Dedifferentiated amniotic fluid mesenchymal stem cell (primary cell): ENCODE results near the gene UBQLNL.

Experiments used
- DNase-seq: peaks from one replicate; pipeline ENCODE4 v3.0.0-alpha.2; 2016; ENCODE audit errors: extremely low spot score

UBQLNL gene

GRCh38 chr11:5516599-5516998 lies at the start of gene UBQLNL:
TSS of gene UBQLNL (minus strand) at chr11:5516699. CDS start at chr11:5516441, 258 bp downstream.
- DNase-seq = no peak

GRCh38 chr11:5564259-5565019 lies 47.9 kb upstream of the UBQLNL start:
- DNase-seq = no peak

- DNase-seq = no peak
These were observed 41.3 kb upstream of the UBQLNL start for GRCh38 chr11:5557751-5558150.

GRCh38 chr11:5556596-5557188 lies 40.2 kb upstream of the UBQLNL start:
- no peak for DNase-seq

- no peak for DNase-seq
These were observed 36.8 kb upstream of the UBQLNL start for GRCh38 chr11:5553343-5553742.

GRCh38 chr11:5550440-5551095 lies 34.1 kb upstream of the UBQLNL start:
- DNase-seq = no peak

- DNase-seq = no peak
These were observed 31.9 kb upstream of the UBQLNL start, which contains the start of gene OR52H1 for GRCh38 chr11:5548440-5548839. TSS of gene OR52H1 (minus strand) at chr11:5548540. CDS start at chr11:5545505, 3,035 bp downstream.

- no peak for DNase-seq
These were observed 31.5 kb upstream of the UBQLNL start for GRCh38 chr11:5547982-5548381.

GRCh38 chr11:5546457-5546856 lies 30.0 kb upstream of the UBQLNL start:
- no peak for DNase-seq

- DNase-seq = no peak
These were observed 24.9 kb upstream of the UBQLNL start for GRCh38 chr11:5541427-5541826.

- DNase-seq = no peak
These were observed 20.0 kb upstream of the UBQLNL start for GRCh38 chr11:5536482-5536881.

- no peak for DNase-seq
These were observed 17.5 kb upstream of the UBQLNL start for GRCh38 chr11:5534046-5534445.

GRCh38 chr11:5531053-5531831 lies 14.7 kb upstream of the UBQLNL start:
- no peak for DNase-seq

GRCh38 chr11:5528495-5528894 lies 12.0 kb upstream of the UBQLNL start:
- no peak for DNase-seq

- no peak for DNase-seq
These were observed 11.2 kb upstream of the UBQLNL start for GRCh38 chr11:5527716-5528115.

GRCh38 chr11:5524756-5525155 lies 8.3 kb upstream of the UBQLNL start:
- DNase-seq = no peak

GRCh38 chr11:5522308-5522707 lies 5.8 kb upstream of the UBQLNL start:
- DNase-seq = no peak

- DNase-seq = no peak
These were observed 5.0 kb upstream of the UBQLNL start for GRCh38 chr11:5521540-5521939.

GRCh38 chr11:5514841-5515240 lies 1.7 kb downstream of the UBQLNL start:
- no peak for DNase-seq

GRCh38 chr11:5509803-5510202 lies 6.7 kb downstream of the UBQLNL start, which contains the start of gene UBQLN3:
TSS of gene UBQLN3 (minus strand) at chr11:5509957. CDS start at chr11:5509558, 399 bp downstream.
- DNase-seq = no peak

- DNase-seq = no peak
These were observed 7.9 kb downstream of the UBQLNL start for GRCh38 chr11:5508605-5509004.

GRCh38 chr11:5507933-5508305 lies 8.6 kb downstream of the UBQLNL start:
- DNase-seq = no peak
